Bronchial epithelial cell (primary cell): Measurements from ENCODE around the gene CCDC141. TPM values are rescaled to one million over a fixed set of nuclear protein-coding genes. Genes with fewer than 3 reads are reported as not detected.

Experiments
- DNase-seq: peaks from one replicate; pipeline ENCODE4 v3.0.0-alpha.2; 2010; ENCODE audit warnings: low read depth
- FAIRE-seq: peaks from 2 replicates; lab custom pipeline; 2011; peaks lifted over from hg19 to GRCh38; lab: Jason Lieb, UNC
- H3K27me3 ChIP-seq: 2 replicates; pipeline ENCODE4 v1.5.1; 2011; ENCODE audit warnings: low read length; ENCODE audit not compliant: control insufficient read depth, insufficient read depth
- H3K36me3 ChIP-seq: 2 replicates; pipeline ENCODE4 v1.5.1; 2011; ENCODE audit warnings: low read length; ENCODE audit not compliant: control insufficient read depth, insufficient read depth
- H3K4me3 ChIP-seq: 2 replicates; pipeline ENCODE4 v1.5.1; 2011; ENCODE audit warnings: mild to moderate bottlenecking, low read depth, low read length, control low read depth
- CTCF ChIP-seq: IDR thresholded peaks from 2 replicates; pipeline ENCODE4 v1.5.1; 2011; ENCODE audit warnings: mild to moderate bottlenecking, moderate library complexity, low read length, control low read depth, inconsistent platforms; ENCODE audit not compliant: insufficient read depth, severe bottlenecking
- total RNA-seq: library from RNA; depleted of rRNA; stranded (reverse); fragments of >200 nt; gene quantifications from 2 replicates; pipeline ENCODE4 v1.2.1, GENCODE V29; 2014

CCDC141 gene
- total RNA-seq, 1 donor from 2014 or later, result not detected

DNA sequence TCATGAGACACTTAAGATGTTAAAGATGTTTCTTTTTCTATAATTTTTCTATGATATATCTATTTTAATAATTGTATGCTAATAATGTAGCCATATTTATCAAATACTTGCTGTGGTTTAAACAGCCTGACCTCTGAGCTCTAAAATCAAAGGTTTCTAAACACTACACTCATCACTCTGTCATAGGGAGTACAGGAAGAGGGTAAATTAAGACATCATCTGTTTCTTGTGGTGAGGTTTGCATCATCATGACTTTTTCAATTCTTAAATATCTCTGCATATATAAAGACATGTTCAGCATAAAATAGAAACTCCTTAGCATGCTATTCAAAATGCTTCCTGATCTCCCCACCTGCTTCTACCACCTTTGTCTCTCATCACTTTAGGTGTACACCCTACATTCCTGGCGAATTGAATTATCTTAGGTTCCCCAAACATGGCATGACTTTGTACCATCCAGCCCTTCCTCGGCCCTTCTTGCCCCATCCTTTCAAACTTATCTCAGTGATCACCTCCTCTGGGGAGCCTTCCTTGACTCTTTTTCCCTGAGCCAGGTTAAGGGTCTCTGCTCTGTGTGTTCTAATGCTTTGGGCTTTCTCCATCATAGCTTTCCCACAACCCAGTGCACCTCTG, 137.4 kb downstream of the CCDC141 start:
- no peaks in the 10 kb centered on the region for H3K36me3 ChIP-seq
- no peaks in the 10 kb centered on the region for H3K27me3 ChIP-seq
- no peak for TF ChIP-seq CTCF
- no peak for FAIRE-seq
- peak; percentile 85 for DNase-seq
- no peak overlapping the region for H3K4me3 ChIP-seq

GRCh38 chr2:178911039-178911438, 138.9 kb downstream of the CCDC141 start:
- Histone ChIP-seq H3K36me3 (no peaks in the 10 kb centered on the region), H3K4me3 (no peak overlapping the region), H3K27me3 (no peaks in the 10 kb centered on the region)
- FAIRE-seq (no peak), DNase-seq (no peak)
- no peak for TF ChIP-seq CTCF

GRCh38 chr2:178910005-178910404, 139.9 kb downstream of the CCDC141 start:
- DNase-seq, result peak; percentile 84
- H3K4me3 ChIP-seq, result no peak overlapping the region
- no peak for FAIRE-seq

GRCh38 chr2:178909507-178909906, 140.4 kb downstream of the CCDC141 start:
- no peak overlapping the region for H3K4me3 ChIP-seq
- peaks cover 3% of the 10 kb centered on the region for H3K27me3 ChIP-seq
- no peak for TF ChIP-seq CTCF
- DNase-seq (no peak), FAIRE-seq (no peak)
- no peaks in the 10 kb centered on the region for H3K36me3 ChIP-seq

More at GRCh38 chr2:178910005-178910404, 139.9 kb downstream of the CCDC141 start:
- TF ChIP-seq CTCF, result no peak
- Histone ChIP-seq H3K36me3 (no peaks in the 10 kb centered on the region), H3K27me3 (peaks cover under 1% of the 10 kb centered on the region)

DNA sequence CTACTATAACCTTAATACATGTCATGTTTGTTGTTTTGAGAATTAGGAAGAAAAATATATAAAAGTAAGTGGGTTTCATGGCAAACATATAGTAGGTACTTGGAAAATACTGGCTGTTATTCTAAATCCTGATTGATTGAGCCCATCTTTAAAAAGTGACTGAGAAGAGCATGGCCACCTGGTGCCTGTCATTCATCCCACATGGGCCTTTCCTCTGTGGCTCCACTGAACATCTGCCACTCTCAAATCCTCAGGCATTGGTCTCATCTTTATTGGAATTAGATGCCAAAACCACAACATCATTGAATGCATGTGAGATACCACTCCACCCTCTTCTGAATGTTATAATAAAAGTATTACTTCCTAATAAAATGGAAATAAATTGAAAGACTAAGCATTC, 141.1 kb downstream of the CCDC141 start:
- no peak overlapping the region for H3K4me3 ChIP-seq
- DNase-seq, result no peak
- no peaks in the 10 kb centered on the region for H3K36me3 ChIP-seq
- H3K27me3 ChIP-seq, result peaks cover 3% of the 10 kb centered on the region
- no peak for FAIRE-seq
- TF ChIP-seq CTCF, result no peak

DNA sequence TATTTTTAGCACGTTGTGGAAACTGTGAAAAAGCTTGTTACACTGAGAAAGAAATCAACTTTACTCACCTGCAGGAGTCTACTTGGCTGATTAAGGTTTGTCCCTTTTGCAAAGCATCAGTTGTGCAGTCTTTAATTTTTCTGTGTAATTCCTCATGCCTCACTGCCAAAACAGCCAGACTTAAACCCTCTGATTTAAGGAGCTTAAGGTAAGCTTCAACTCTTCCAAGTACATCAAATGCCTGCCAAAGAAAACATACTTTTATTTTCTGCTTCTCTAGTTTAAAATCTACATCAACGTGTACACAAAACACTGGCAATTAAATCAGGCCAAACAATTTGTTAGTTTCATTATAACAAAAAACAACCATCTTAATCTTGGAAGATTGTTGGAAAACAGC, 144.7 kb downstream of the CCDC141 start:
- no peak for FAIRE-seq
- no peak overlapping the region for H3K4me3 ChIP-seq
- no peak for DNase-seq
- no peak for TF ChIP-seq CTCF
- H3K36me3 ChIP-seq, result no peaks in the 10 kb centered on the region
- H3K27me3 ChIP-seq, result peaks cover 3% of the 10 kb centered on the region
